ENCODE results near the gene RFX3.

DNA sequence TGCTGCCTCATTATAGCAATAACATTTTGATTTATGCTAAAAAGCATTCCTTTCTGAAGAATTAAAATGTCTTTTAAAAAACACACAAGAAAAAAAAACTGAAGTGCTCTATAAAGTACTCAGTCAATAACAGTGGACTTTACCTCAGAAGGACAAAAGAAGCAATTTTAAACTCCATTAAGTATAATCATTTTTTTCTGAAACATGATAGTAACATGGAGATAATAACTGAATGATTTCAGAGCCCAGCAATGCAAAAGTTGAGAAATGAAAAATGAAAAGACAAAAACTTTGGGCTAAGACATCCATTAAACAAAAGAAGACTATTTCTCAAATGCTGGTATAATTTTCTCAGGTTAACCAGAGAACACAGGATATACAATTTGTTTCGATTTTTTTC lies 78.7 kb downstream of the RFX3 start:
- TF ChIP-seq, protein P1, sequence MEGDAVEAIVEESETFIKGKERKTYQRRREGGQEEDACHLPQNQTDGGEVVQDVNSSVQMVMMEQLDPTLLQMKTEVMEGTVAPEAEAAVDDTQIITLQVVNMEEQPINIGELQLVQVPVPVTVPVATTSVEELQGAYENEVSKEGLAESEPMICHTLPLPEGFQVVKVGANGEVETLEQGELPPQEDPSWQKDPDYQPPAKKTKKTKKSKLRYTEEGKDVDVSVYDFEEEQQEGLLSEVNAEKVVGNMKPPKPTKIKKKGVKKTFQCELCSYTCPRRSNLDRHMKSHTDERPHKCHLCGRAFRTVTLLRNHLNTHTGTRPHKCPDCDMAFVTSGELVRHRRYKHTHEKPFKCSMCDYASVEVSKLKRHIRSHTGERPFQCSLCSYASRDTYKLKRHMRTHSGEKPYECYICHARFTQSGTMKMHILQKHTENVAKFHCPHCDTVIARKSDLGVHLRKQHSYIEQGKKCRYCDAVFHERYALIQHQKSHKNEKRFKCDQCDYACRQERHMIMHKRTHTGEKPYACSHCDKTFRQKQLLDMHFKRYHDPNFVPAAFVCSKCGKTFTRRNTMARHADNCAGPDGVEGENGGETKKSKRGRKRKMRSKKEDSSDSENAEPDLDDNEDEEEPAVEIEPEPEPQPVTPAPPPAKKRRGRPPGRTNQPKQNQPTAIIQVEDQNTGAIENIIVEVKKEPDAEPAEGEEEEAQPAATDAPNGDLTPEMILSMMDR (IDR thresholded peaks at IDR 0.05; ENCODE audit: low read length), result no peak
- no peak for TF ChIP-seq EZH2 (IDR thresholded peaks at IDR 0.05; ENCODE audit: borderline replicate concordance, low read length)

Data from OCI-LY1 (cell line).